Skeletal muscle satellite cell (primary cell): Measurements from ENCODE around the gene RAB11FIP4.

ENCODE experiments used
- H3K27me3 ChIP-seq: 2 replicates; pipeline ENCODE4 v1.7.0; 2013; ENCODE audit warnings: low read length; ENCODE audit not compliant: control insufficient read depth, insufficient read depth
- H3K36me3 ChIP-seq: 2 replicates; pipeline ENCODE4 v1.7.0; 2013; ENCODE audit warnings: mild to moderate bottlenecking, control low read depth, low read length; ENCODE audit not compliant: insufficient read depth
- H3K4me1 ChIP-seq: 2 replicates; pipeline ENCODE4 v1.7.0; 2013; ENCODE audit warnings: low read length; ENCODE audit not compliant: control insufficient read depth, insufficient read depth
- H3K4me2 ChIP-seq: 2 replicates; pipeline ENCODE4 v1.7.0; 2013; ENCODE audit warnings: mild to moderate bottlenecking, low read length
- H3K4me3 ChIP-seq: 2 replicates; pipeline ENCODE4 v1.7.0; 2013; ENCODE audit warnings: low read length
- H3K9ac ChIP-seq: 2 replicates; pipeline ENCODE4 v1.7.0; 2013; ENCODE audit warnings: mild to moderate bottlenecking, low read depth, low read length, moderate library complexity
- H3K9me3 ChIP-seq: replicated peaks from 2 replicates; pipeline ENCODE4 v1.7.0; 2013; ENCODE audit warnings: mild to moderate bottlenecking, control low read depth, low read length

The RAB11FIP4 gene

DNA sequence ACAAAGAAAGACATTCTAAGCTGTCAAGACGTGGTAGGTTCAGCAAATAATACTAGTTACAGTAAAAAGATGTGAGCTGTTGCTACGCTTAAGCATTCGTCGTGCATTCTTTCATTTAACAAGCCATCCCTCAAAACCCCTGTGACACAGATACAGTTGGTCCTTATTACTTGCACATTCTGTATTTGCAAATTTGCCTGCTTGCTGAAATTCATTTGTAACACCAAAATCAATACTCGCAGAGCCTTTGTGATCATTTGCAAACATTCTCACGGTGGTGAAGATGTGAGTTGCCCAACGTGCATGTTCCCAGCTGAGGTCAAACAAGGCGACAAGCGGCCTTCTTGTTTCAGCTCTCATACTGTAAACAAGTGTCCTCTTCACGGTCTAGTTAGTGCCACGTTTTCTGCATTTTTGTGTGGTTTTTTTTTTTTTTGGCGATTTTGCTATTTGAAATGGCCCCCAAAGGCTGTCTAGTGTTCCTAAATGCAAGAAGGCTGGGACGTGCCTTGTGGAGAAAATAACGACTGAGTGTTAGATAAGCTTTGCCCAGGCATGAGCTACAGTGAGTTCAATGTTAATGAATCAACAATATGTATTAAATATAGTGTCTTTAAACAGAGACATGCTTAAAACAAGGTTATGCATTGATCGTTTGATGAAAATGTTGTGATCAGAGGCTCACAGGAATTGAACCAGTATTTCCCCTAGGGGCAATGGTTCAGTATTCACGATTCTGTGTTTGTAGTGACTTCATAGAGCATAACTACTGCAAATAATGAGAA, 84.1 kb downstream of the RAB11FIP4 start:
- H3K9ac ChIP-seq = no peak overlapping the region
- H3K4me1 ChIP-seq = no peaks in the 10 kb centered on the region
- no peaks in the 10 kb centered on the region for H3K36me3 ChIP-seq
- no peaks in the 10 kb centered on the region for H3K9me3 ChIP-seq
- no peak overlapping the region for H3K4me3 ChIP-seq
- H3K27me3 ChIP-seq = peaks cover 69% of the 10 kb centered on the region
- no peak overlapping the region for H3K4me2 ChIP-seq

GRCh38 chr17:31476525-31477416, 85.3 kb downstream of the RAB11FIP4 start:
- Histone ChIP-seq H3K4me3 (no peak overlapping the region), H3K4me2 (no peak overlapping the region), H3K9me3 (no peaks in the 10 kb centered on the region), H3K27me3 (peaks cover 79% of the 10 kb centered on the region), H3K9ac (no peak overlapping the region), H3K4me1 (no peaks in the 10 kb centered on the region), H3K36me3 (no peaks in the 10 kb centered on the region)

GRCh38 chr17:31477417-31478055, 86.1 kb downstream of the RAB11FIP4 start:
- H3K4me1 ChIP-seq = no peaks in the 10 kb centered on the region
- peaks cover 78% of the 10 kb centered on the region for H3K27me3 ChIP-seq
- no peaks in the 10 kb centered on the region for H3K36me3 ChIP-seq
- H3K9me3 ChIP-seq = no peaks in the 10 kb centered on the region
- H3K9ac ChIP-seq = no peak overlapping the region
- no peak overlapping the region for H3K4me2 ChIP-seq
- no peak overlapping the region for H3K4me3 ChIP-seq

DNA sequence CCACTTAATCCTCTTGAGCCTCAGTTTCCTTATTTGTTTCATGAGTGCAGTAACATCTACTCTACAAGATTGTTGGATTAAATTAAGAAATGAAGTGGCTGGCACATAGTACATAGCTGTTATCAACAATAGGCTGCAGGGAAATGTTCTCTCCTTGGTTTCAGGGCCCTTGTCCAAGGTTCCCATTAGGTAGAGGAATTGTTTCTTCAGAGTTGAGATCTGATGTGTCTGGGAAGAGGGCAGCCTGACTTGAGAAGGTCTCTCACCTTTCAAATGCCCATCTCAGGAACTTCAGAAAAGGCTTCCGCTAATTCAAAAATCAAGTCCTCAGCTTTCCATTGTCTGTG, 87.6 kb downstream of the RAB11FIP4 start:
- no peaks in the 10 kb centered on the region for H3K4me1 ChIP-seq
- H3K9ac ChIP-seq = no peak overlapping the region
- no peak overlapping the region for H3K4me2 ChIP-seq
- no peak overlapping the region for H3K4me3 ChIP-seq
- H3K9me3 ChIP-seq = no peaks in the 10 kb centered on the region
- no peaks in the 10 kb centered on the region for H3K36me3 ChIP-seq
- peaks cover 77% of the 10 kb centered on the region for H3K27me3 ChIP-seq

DNA sequence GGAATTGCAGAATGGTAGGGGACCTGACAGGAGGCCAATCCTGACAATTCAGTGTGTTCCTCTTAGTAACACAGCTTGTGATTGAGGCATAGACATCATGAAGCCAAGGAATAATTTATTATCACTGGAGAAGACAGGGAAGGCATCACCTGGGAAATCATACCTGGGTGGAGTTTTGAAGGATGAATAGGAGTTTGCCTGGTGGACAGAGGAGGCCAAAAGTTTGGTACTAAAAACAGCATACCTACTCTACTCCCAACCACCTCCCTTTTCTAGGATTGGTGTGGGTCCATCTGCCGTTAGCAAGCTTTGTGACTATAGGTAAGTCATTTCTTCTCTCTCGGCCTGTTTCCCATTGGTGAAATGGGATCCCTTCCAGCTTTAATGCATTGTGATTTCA, 88.0 kb downstream of the RAB11FIP4 start:
- no peaks in the 10 kb centered on the region for H3K4me1 ChIP-seq
- H3K9ac ChIP-seq = no peak overlapping the region
- no peaks in the 10 kb centered on the region for H3K9me3 ChIP-seq
- no peaks in the 10 kb centered on the region for H3K36me3 ChIP-seq
- H3K27me3 ChIP-seq = peaks cover 77% of the 10 kb centered on the region
- no peak overlapping the region for H3K4me2 ChIP-seq
- no peak overlapping the region for H3K4me3 ChIP-seq

DNA sequence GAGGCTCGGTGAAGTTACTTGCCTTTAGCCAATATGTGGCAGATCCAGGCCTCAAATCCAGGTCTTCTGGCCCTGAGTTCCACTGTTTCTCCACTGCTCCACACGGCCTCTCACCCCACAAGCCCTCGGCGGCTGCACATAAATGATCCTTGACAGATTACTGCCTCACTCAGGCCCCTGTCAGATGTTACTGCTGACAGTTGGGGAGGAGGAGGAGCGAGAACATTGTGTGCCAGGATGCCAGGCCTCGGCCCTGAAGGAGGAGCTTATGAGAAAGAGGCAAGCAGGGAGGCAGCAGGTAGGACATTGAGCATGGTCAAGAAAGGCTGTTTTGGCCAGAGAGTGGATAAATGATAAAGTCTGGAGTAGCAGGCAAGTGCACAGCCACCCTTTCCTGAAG, 88.6 kb downstream of the RAB11FIP4 start:
- Histone ChIP-seq H3K4me1 (no peaks in the 10 kb centered on the region), H3K27me3 (peaks cover 77% of the 10 kb centered on the region), H3K4me2 (no peak overlapping the region), H3K4me3 (no peak overlapping the region), H3K9me3 (no peaks in the 10 kb centered on the region), H3K36me3 (no peaks in the 10 kb centered on the region), H3K9ac (no peak overlapping the region)

GRCh38 chr17:31480904-31481782, 89.7 kb downstream of the RAB11FIP4 start:
- Histone ChIP-seq H3K9ac (no peak overlapping the region), H3K27me3 (peaks cover 75% of the 10 kb centered on the region), H3K4me3 (no peak overlapping the region), H3K36me3 (no peaks in the 10 kb centered on the region), H3K4me1 (no peaks in the 10 kb centered on the region), H3K4me2 (no peak overlapping the region), H3K9me3 (no peaks in the 10 kb centered on the region)

DNA sequence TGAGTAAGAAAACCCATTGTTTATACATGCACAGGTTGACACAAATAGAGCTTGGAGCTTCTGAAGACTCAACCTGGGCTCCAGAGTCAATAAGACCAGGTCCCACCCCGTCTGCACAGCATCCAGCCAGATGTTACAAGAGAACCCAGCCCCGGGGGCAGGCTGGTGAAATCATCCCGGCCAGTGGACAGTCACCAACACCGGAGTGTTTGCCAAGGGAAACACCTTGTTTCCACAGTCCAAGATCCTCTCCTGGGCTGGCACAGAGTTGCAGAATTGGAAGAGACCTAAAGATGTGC, 90.3 kb downstream of the RAB11FIP4 start:
- H3K9ac ChIP-seq = no peak overlapping the region

GRCh38 chr17:31484821-31485220, 93.3 kb downstream of the RAB11FIP4 start:
- Histone ChIP-seq H3K4me1 (peaks cover 4% of the 10 kb centered on the region), H3K4me2 (no peak overlapping the region), H3K9ac (no peak overlapping the region), H3K4me3 (no peak overlapping the region), H3K36me3 (no peaks in the 10 kb centered on the region), H3K27me3 (peaks cover 75% of the 10 kb centered on the region), H3K9me3 (no peaks in the 10 kb centered on the region)

More for the DNA sequence above, 90.3 kb downstream of the RAB11FIP4 start:
- H3K27me3 ChIP-seq = peaks cover 76% of the 10 kb centered on the region
- H3K4me3 ChIP-seq = no peak overlapping the region
- no peaks in the 10 kb centered on the region for H3K36me3 ChIP-seq
- H3K9me3 ChIP-seq = no peaks in the 10 kb centered on the region
- H3K4me1 ChIP-seq = no peaks in the 10 kb centered on the region
- no peak overlapping the region for H3K4me2 ChIP-seq

GRCh38 chr17:31486351-31487062, 95.0 kb downstream of the RAB11FIP4 start:
- Histone ChIP-seq H3K9me3 (no peaks in the 10 kb centered on the region), H3K9ac (no peak overlapping the region), H3K36me3 (no peaks in the 10 kb centered on the region), H3K4me2 (no peak overlapping the region), H3K4me3 (no peak overlapping the region), H3K4me1 (peaks cover 4% of the 10 kb centered on the region), H3K27me3 (peaks cover 78% of the 10 kb centered on the region)
